Karpas-422 (cell line): ENCODE measurements around the gene TRIM15. TPM values are rescaled to one million over a fixed set of nuclear protein-coding genes. Genes with fewer than 3 reads are reported as not detected.

Source experiments
- DNase-seq: peaks from one replicate; pipeline ENCODE4 v3.0.0-alpha.2; 2015
- H2AFZ ChIP-seq: fragments of 200-600 bp; sonication (generic); 2 replicates; pipeline ENCODE4 v1.6.1; 2014; ENCODE audit warnings: antibody characterized with exemption, low read length, mixed read lengths
- H3K27ac ChIP-seq: fragments of 200-600 bp; sonication (generic); 2 replicates; pipeline ENCODE4 v1.5.1; 2014; ENCODE audit warnings: mild to moderate bottlenecking, low read length, moderate library complexity
- H3K27me3 ChIP-seq: fragments of 200-600 bp; sonication (generic); 2 replicates; pipeline ENCODE4 v1.6.1; 2014; ENCODE audit warnings: low read length, mixed read lengths
- H3K36me3 ChIP-seq: fragments of 200-600 bp; sonication (generic); 2 replicates; pipeline ENCODE4 v1.6.1; 2014; ENCODE audit warnings: low read length, mixed read lengths; ENCODE audit not compliant: insufficient read depth
- H3K4me1 ChIP-seq: fragments of 200-600 bp; sonication (generic); 2 replicates; pipeline ENCODE4 v1.6.1; 2014; ENCODE audit warnings: mild to moderate bottlenecking, low read length, mixed read lengths
- H3K4me2 ChIP-seq: fragments of 200-600 bp; sonication (generic); 2 replicates; pipeline ENCODE4 v1.6.1; 2014; ENCODE audit warnings: low read length, low read depth, mild to moderate bottlenecking; ENCODE audit not compliant: poor library complexity, severe bottlenecking
- H3K4me3 ChIP-seq: fragments of 200-600 bp; sonication (generic); 2 replicates; pipeline ENCODE4 v1.5.1; 2014; ENCODE audit warnings: mild to moderate bottlenecking, antibody characterized with exemption, low read length, mixed read lengths
- H3K79me2 ChIP-seq: fragments of 200-600 bp; sonication (generic); 2 replicates; pipeline ENCODE4 v1.6.1; 2014; ENCODE audit warnings: mild to moderate bottlenecking, low read length, mixed read lengths
- H3K9ac ChIP-seq: fragments of 200-600 bp; sonication (generic); 2 replicates; pipeline ENCODE4 v1.6.0; 2014; ENCODE audit warnings: low read length
- H3K9me2 ChIP-seq: fragments of 200-600 bp; sonication (generic), shearing (Covaris generic); replicated peaks from 2 replicates; pipeline ENCODE4 v1.6.0; 2014; ENCODE audit warnings: mild to moderate bottlenecking, low read length, moderate library complexity; ENCODE audit not compliant: insufficient read depth
- H3K9me3 ChIP-seq: fragments of 300-700, 200-600 bp; sonication (generic); 2 replicates; pipeline ENCODE4 v1.6.1; 2014; ENCODE audit warnings: low read length, mixed read lengths
- H4K20me1 ChIP-seq: fragments of 200-600 bp; sonication (generic); 2 replicates; pipeline ENCODE4 v1.6.1; 2014; ENCODE audit warnings: mild to moderate bottlenecking, antibody characterized with exemption, low read length, low read depth; ENCODE audit not compliant: insufficient read depth
- total RNA-seq: library from RNA; depleted of rRNA; stranded (reverse); fragments of >200 nt; shearing (Covaris generic); gene quantifications from 2 replicates; pipeline ENCODE4 v1.2.3, GENCODE V29; 2014; ENCODE audit warnings: low replicate concordance

The TRIM15 gene
- total RNA-seq, 1 experiment from 2014 or later: not detected

- Histone ChIP-seq H2AFZ (no peak overlapping the region), H3K4me3 (no peak overlapping the region), H3K4me2 (no peak overlapping the region), H3K79me2 (peaks cover 95% of the 10 kb centered on the region), H3K27me3 (no peaks in the 10 kb centered on the region), H3K9me3 (no peaks in the 10 kb centered on the region), H4K20me1 (peaks cover 44% of the 10 kb centered on the region), H3K36me3 (peaks cover 13% of the 10 kb centered on the region; the same call in 1 of the 2 replicates), H3K27ac (no peak overlapping the region), H3K9ac (no peak overlapping the region), H3K9me2 (no peaks in the 10 kb centered on the region), H3K4me1 (peaks cover 63% of the 10 kb centered on the region)
- no peak for DNase-seq
Observed at GRCh38 chr6:30204116-30204515, 40.8 kb downstream of the TRIM15 start.

GRCh38 chr6:30206152-30206551 lies 42.8 kb downstream of the TRIM15 start:
- Histone ChIP-seq H3K36me3 (peaks cover 4% of the 10 kb centered on the region; the same call in 1 of the 2 replicates), H3K27me3 (no peaks in the 10 kb centered on the region), H3K27ac (no peak overlapping the region), H2AFZ (no peak overlapping the region), H3K9ac (no peak overlapping the region), H3K4me1 (peaks cover 72% of the 10 kb centered on the region), H4K20me1 (peaks cover 44% of the 10 kb centered on the region), H3K4me2 (no peak overlapping the region), H3K9me2 (no peaks in the 10 kb centered on the region), H3K9me3 (no peaks in the 10 kb centered on the region), H3K79me2 (peaks cover 98% of the 10 kb centered on the region), H3K4me3 (no peak overlapping the region)
- no peak for DNase-seq

GRCh38 chr6:30206799-30207618 lies 43.7 kb downstream of the TRIM15 start:
- DNase-seq: no peak
- H3K79me2 ChIP-seq: peaks cover 98% of the 10 kb centered on the region
- no peak overlapping the region for H3K4me3 ChIP-seq

GRCh38 chr6:30207619-30208295 lies 44.4 kb downstream of the TRIM15 start:
- H3K79me2 ChIP-seq: peaks cover 98% of the 10 kb centered on the region
- no peak for DNase-seq
- no peaks in the 10 kb centered on the region for H3K27me3 ChIP-seq
- peaks cover 4% of the 10 kb centered on the region; the same call in 1 of the 2 replicates for H3K36me3 ChIP-seq
- no peak overlapping the region for H3K4me2 ChIP-seq
- peaks cover 67% of the 10 kb centered on the region for H3K4me1 ChIP-seq
- H3K9me3 ChIP-seq: no peaks in the 10 kb centered on the region
- peaks cover 48% of the 10 kb centered on the region for H4K20me1 ChIP-seq
- no peak overlapping the region for H3K27ac ChIP-seq
- H3K4me3 ChIP-seq: no peak overlapping the region
- H2AFZ ChIP-seq: no peak overlapping the region
- no peak overlapping the region for H3K9ac ChIP-seq
- no peaks in the 10 kb centered on the region for H3K9me2 ChIP-seq

More at GRCh38 chr6:30206799-30207618, 43.7 kb downstream of the TRIM15 start:
- no peak overlapping the region for H2AFZ ChIP-seq
- H3K27me3 ChIP-seq: no peaks in the 10 kb centered on the region
- H4K20me1 ChIP-seq: peaks cover 47% of the 10 kb centered on the region
- peaks cover 72% of the 10 kb centered on the region for H3K4me1 ChIP-seq
- no peak overlapping the region for H3K4me2 ChIP-seq
- H3K36me3 ChIP-seq: peaks cover 4% of the 10 kb centered on the region; the same call in 1 of the 2 replicates
- H3K9ac ChIP-seq: no peak overlapping the region
- no peak overlapping the region for H3K27ac ChIP-seq
- no peaks in the 10 kb centered on the region for H3K9me2 ChIP-seq
- no peaks in the 10 kb centered on the region for H3K9me3 ChIP-seq

- Histone ChIP-seq H3K4me3 (peak overlapping the region; percentile 81), H3K9me3 (no peaks in the 10 kb centered on the region), H3K27me3 (no peaks in the 10 kb centered on the region), H4K20me1 (peaks cover 26% of the 10 kb centered on the region), H3K36me3 (no peaks in the 10 kb centered on the region), H3K9me2 (no peaks in the 10 kb centered on the region), H3K79me2 (peaks cover 68% of the 10 kb centered on the region), H3K27ac (peak overlapping the region; percentile 10; the same call in 1 of the 2 replicates), H3K4me2 (peak overlapping the region; percentile 91), H3K4me1 (peaks cover 70% of the 10 kb centered on the region), H2AFZ (no peak overlapping the region), H3K9ac (peak overlapping the region; percentile 84)
- DNase-seq: peak; percentile 48
Observed at GRCh38 chr6:30211306-30211705, 48.0 kb downstream of the TRIM15 start.

- Histone ChIP-seq H3K27ac (no peak overlapping the region; the same call in 1 of the 2 replicates), H2AFZ (no peak overlapping the region), H3K9me2 (no peaks in the 10 kb centered on the region), H3K9ac (peak overlapping the region; percentile 84), H3K4me3 (peak overlapping the region; percentile 81), H3K4me1 (peaks cover 67% of the 10 kb centered on the region), H3K36me3 (no peaks in the 10 kb centered on the region), H3K9me3 (no peaks in the 10 kb centered on the region), H3K79me2 (peaks cover 62% of the 10 kb centered on the region), H3K4me2 (peak overlapping the region; percentile 91), H3K27me3 (no peaks in the 10 kb centered on the region), H4K20me1 (peaks cover 20% of the 10 kb centered on the region; the same call in 1 of the 2 replicates)
- DNase-seq: no peak
Observed at GRCh38 chr6:30211899-30212298, 48.6 kb downstream of the TRIM15 start.

- H3K9me2 ChIP-seq: no peaks in the 10 kb centered on the region
- H3K27ac ChIP-seq: peak within 1 kb of the TSS; percentile 81
- H3K9ac ChIP-seq: peak within 1 kb of the TSS; percentile 94
- no peaks in the 10 kb centered on the region for H3K9me3 ChIP-seq
- H2AFZ ChIP-seq: peak within 1 kb of the TSS; percentile 76
- peaks cover 56% of the 10 kb centered on the region for H3K4me1 ChIP-seq
- no peaks in the 10 kb centered on the region for H3K27me3 ChIP-seq
- H3K4me2 ChIP-seq: peak within 1 kb of the TSS; percentile 91
- H3K79me2 ChIP-seq: peaks cover 50% of the 10 kb centered on the region
- peaks cover 12% of the 10 kb centered on the region; the same call in 1 of the 2 replicates for H4K20me1 ChIP-seq
- no peaks in the 10 kb centered on the region for H3K36me3 ChIP-seq
- DNase-seq: peak; percentile 99
- peak within 1 kb of the TSS; percentile 81 for H3K4me3 ChIP-seq
Observed at GRCh38 chr6:30212865-30213666, 49.7 kb downstream of the TRIM15 start, which contains the start of gene TRIM26. Gene TRIM26, minus strand, starts transcription at chr6:30213406. Its CDS starts 14,303 bp downstream, at chr6:30199103.
